HEK293 (cell line): ENCODE measurements around the gene JAZF1.

Experiments
- ATF2 ChIP-seq: fragments of 450-650 bp; formaldehyde crosslinking; IDR thresholded peaks from 2 replicates; pipeline ENCODE4 v1.5.1; 2016; ENCODE audit warnings: missing biosample characterization, missing genetic modification characterization, low read depth
- CTCF ChIP-seq: fragments of 450-650 bp; formaldehyde crosslinking; IDR thresholded peaks from 2 replicates; pipeline ENCODE4 v1.5.1; 2016; ENCODE audit warnings: missing biosample characterization, missing genetic modification characterization
- ZNF24 ChIP-seq: fragments of 450-650 bp; formaldehyde crosslinking; IDR thresholded peaks from 2 replicates; pipeline ENCODE4 v1.5.1; 2016; ENCODE audit warnings: missing biosample characterization, missing genetic modification characterization
- ZNF362 ChIP-seq: fragments of 450-650 bp; formaldehyde crosslinking; IDR thresholded peaks from 2 replicates; pipeline ENCODE4 v1.5.1; 2016; ENCODE audit warnings: missing biosample characterization, missing genetic modification characterization
- ZNF514 ChIP-seq: fragments of 450-650 bp; formaldehyde crosslinking; IDR thresholded peaks from 2 replicates; pipeline ENCODE4 v1.5.1; 2016; ENCODE audit warnings: missing biosample characterization, missing genetic modification characterization
- ZNF518A ChIP-seq: fragments of 450-650 bp; formaldehyde crosslinking; conservative IDR thresholded peaks from 2 replicates; pipeline ENCODE4 v1.5.1; 2016; ENCODE audit warnings: low read depth, missing biosample characterization, missing genetic modification characterization
- ZSCAN23 ChIP-seq: fragments of 450-650 bp; formaldehyde crosslinking; IDR thresholded peaks from 2 replicates; pipeline ENCODE4 v1.5.1; 2016; ENCODE audit warnings: missing biosample characterization, missing genetic modification characterization

- no peak for TF ChIP-seq ZNF24 (tag by site-specific recombination)
- TF ChIP-seq ZNF518A (tag by site-specific recombination): no peak
- TF ChIP-seq CTCF (tag by site-specific recombination): no peak
- TF ChIP-seq ZNF362 (tag by site-specific recombination): no peak
- TF ChIP-seq ZSCAN23: no peak
- no peak for TF ChIP-seq ZNF514 (tag by site-specific recombination)
- TF ChIP-seq ATF2: no peak
These were observed 59.1 kb downstream of the JAZF1 start for GRCh38 chr7:28121496-28121895.
